GM12875 (cell line): Measurements from ENCODE around the gene SCARF1.

Experiments used
- H3K4me3 ChIP-seq: one replicate; pipeline ENCODE4 v1.5.1; 2011; ENCODE audit warnings: low read depth, low read length, control low read depth
- TF ChIP-seq, protein P1 (sequence below): IDR thresholded peaks from 2 replicates; pipeline ENCODE4 v1.5.1; 2011; ENCODE audit warnings: low read depth, mild to moderate bottlenecking, control low read depth, inconsistent platforms, low read length, moderate library complexity, borderline replicate concordance; ENCODE audit not compliant: insufficient read depth

SCARF1 gene

DNA sequence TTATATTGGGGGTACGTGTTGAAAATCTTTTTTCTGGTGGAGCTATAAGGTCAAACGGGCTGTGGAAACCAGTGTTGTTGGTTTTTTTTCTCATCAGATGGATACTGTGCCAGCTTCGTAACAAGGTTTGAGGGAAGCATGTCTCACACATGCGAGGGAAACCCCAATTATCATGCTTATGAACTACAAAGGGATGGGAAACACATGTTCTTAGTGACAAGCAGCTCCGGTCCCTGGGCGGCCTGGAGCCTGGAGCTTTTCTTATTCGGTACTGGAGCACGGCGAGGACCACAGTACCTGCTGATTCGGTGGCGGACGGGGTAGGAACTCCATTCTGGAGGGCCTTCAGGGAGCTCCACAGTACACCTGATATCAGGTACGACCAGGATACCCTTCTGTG is 29.4 kb downstream of the SCARF1 start:
- TF ChIP-seq, protein P1, sequence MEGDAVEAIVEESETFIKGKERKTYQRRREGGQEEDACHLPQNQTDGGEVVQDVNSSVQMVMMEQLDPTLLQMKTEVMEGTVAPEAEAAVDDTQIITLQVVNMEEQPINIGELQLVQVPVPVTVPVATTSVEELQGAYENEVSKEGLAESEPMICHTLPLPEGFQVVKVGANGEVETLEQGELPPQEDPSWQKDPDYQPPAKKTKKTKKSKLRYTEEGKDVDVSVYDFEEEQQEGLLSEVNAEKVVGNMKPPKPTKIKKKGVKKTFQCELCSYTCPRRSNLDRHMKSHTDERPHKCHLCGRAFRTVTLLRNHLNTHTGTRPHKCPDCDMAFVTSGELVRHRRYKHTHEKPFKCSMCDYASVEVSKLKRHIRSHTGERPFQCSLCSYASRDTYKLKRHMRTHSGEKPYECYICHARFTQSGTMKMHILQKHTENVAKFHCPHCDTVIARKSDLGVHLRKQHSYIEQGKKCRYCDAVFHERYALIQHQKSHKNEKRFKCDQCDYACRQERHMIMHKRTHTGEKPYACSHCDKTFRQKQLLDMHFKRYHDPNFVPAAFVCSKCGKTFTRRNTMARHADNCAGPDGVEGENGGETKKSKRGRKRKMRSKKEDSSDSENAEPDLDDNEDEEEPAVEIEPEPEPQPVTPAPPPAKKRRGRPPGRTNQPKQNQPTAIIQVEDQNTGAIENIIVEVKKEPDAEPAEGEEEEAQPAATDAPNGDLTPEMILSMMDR: no peak
- H3K4me3 ChIP-seq: no peak overlapping the region

DNA sequence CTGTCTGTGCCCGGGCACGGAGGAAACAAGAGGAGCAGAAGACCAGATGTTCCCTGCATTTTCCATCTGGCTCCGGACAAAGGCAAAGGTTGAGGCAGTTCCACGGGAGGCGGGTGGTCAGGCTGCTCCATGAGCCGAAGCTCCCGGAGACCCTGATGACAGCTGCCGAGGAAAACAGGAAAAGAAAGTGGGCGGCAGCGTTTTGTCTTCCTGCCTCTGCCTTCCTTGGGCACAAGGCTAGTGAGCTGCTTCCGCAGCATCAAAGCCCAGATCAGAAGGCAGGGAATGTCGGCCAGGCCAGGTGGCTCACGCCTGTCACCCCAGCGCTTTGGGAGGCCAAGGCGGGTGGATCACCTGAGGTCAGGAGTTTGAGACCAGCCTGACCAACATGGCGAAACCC is 33.1 kb downstream of the SCARF1 start:
- no peak overlapping the region for H3K4me3 ChIP-seq
- TF ChIP-seq, protein P1: no peak

DNA sequence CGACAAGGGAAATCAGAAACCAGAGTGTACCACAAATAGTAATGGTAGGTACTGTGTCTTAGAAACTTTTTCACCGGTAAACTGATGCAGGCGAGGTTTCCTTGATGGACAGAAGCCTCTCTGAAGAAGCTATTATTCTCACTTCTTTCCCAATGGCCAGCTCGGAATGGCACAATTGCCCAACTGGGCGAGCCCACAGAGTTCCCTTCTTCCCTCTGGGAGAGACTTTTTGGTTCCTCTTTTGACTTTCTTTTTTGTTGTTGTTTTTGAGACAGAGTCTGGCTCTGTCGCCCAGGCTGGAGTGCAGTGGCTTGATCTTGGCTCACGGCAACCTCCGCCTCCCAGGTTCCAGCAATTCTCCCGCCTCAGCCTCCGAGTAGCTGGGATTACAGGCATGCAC is 33.8 kb downstream of the SCARF1 start:
- TF ChIP-seq, protein P1: no peak
- no peak overlapping the region for H3K4me3 ChIP-seq

DNA sequence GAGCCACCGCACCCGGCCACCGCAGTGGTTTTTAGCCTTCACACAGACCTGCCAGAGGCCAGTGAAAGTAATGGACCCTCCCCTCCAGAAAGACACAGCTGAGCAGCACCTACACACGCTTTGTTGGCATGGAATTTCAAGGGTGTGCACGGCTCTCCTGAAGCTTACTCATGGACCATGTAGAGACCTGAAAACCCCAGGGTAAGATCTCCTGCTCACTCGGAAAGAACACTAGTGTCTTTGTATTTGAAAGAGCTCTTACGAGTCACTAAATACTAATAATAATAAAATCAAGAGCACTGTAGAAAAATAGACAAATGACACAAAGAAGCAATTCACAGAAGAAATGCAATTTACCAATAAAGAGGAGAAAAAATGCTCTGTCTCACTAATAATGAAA is 36.9 kb downstream of the SCARF1 start:
- TF ChIP-seq, protein P1: no peak
- H3K4me3 ChIP-seq: no peak overlapping the region

DNA sequence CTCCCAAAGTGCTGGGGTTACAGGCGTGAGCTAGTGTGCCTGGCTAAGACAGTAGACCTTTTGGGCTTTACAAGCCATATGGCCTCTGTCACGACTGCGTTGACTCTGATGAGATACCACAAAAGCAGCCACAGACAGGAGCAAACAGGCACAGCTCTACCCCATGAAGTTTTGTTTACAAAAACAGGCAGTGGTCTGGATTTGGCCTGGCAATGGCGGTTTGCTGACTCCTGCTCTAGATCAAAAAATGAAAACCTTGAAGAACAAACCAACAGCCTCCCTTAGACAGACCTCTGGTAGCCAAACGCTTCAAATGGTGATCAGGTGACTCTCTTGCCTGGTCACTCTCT is 37.6 kb downstream of the SCARF1 start:
- TF ChIP-seq, protein P1: no peak
- no peak overlapping the region for H3K4me3 ChIP-seq

DNA sequence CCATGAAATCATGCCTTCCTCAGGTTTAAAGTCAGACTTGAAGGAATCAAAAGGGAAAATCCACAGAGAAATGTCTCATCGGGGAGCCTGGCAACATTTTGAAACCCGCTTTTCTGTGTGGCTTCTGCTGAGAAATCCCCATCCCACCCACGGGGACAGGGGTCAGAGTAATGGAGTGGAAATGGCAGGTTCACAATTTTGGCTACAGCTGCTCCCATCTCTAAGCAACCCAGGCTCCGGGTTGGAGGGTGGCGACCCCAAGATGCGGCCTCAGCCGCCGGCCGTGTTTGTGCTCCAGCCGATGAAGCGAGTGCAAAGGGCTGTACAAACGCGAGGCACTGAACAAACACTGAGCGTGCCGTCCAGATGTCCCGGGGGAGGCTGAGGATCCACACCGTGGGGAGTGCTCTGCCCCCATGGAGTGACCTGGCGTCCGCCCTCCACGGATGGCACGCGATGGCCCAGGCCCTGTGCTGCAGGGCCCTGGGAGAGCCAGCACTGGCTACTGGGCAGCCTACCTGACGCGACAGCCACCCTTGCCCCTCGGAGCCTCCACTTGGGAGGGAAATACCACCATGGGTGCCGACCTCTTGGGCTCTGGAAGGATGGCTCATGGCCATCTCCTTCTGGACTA is 39.1 kb downstream of the SCARF1 start:
- peak overlapping the region; percentile 24 for H3K4me3 ChIP-seq
- TF ChIP-seq, protein P1: no peak

DNA sequence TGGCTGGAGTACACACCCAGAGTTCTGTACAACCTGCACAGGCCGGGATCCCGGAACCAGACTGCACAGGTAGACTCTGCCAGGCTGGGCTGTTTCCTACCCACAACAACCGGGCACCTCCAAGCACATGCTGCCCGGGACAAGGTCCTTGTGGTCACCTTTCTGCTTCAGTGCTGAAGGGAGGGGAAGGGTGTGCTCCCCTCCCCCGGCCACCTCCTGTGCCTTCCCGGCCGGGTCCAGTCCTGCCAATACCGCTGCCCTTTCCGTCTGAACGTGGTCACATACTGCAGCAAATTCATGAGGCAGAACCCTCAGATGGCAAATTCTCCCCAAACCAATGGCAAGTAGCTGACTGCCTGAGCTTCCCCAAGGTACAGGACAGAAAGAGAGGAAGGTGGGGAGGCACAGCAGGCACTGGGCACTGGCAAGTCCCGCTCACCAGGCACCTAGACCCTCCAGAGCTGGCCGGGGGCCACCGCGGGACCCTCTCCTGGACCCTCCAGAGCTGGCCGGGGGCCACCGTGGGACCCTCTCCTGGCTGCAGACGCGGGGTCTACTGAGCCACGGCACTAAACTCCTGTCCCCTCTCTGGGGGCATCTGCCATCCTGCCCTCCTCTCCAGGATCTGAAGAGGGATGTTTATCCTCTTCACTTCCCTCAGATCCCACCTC is 39.7 kb downstream of the SCARF1 start:
- TF ChIP-seq, protein P1: no peak
- no peak overlapping the region for H3K4me3 ChIP-seq
